DND-41 (cell line): Measurements from ENCODE around the gene ARL1.

Experiments
- CTCF ChIP-seq: IDR thresholded peaks from 2 replicates; pipeline ENCODE4 v1.5.1; 2012; ENCODE audit warnings: borderline replicate concordance, low read length, moderate library complexity, mild to moderate bottlenecking; ENCODE audit not compliant: poor library complexity, severe bottlenecking; ENCODE audit errors: extremely low read depth
- EZH2 ChIP-seq: IDR thresholded peaks from 3 replicates; pipeline ENCODE4 v1.6.1; 2012; ENCODE audit warnings: borderline replicate concordance, low read depth, mild to moderate bottlenecking, moderate library complexity, low read length, inconsistent platforms; ENCODE audit not compliant: severe bottlenecking

- TF ChIP-seq CTCF (no peak), EZH2 (no peak)
Observed at GRCh38 chr12:101368016-101368415, 39.6 kb downstream of the ARL1 start.
